ENCODE measurements around the gene ARHGAP42.

ARHGAP42 gene

GRCh38 chr11:100712583-100712982 is 25.5 kb downstream of the ARHGAP42 start:
- TF ChIP-seq, protein P1, sequence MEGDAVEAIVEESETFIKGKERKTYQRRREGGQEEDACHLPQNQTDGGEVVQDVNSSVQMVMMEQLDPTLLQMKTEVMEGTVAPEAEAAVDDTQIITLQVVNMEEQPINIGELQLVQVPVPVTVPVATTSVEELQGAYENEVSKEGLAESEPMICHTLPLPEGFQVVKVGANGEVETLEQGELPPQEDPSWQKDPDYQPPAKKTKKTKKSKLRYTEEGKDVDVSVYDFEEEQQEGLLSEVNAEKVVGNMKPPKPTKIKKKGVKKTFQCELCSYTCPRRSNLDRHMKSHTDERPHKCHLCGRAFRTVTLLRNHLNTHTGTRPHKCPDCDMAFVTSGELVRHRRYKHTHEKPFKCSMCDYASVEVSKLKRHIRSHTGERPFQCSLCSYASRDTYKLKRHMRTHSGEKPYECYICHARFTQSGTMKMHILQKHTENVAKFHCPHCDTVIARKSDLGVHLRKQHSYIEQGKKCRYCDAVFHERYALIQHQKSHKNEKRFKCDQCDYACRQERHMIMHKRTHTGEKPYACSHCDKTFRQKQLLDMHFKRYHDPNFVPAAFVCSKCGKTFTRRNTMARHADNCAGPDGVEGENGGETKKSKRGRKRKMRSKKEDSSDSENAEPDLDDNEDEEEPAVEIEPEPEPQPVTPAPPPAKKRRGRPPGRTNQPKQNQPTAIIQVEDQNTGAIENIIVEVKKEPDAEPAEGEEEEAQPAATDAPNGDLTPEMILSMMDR (IDR thresholded peaks at IDR 0.05; ENCODE audit: low read length): no peak
- TF ChIP-seq EZH2 (IDR thresholded peaks at IDR 0.05; ENCODE audit: borderline replicate concordance, low read length): no peak
- no peaks in the 10 kb centered on the region for H3K27me3 ChIP-seq (ENCODE audit: insufficient read depth, low read length)
- H3K27ac ChIP-seq (ENCODE audit: low read depth, low read length, poor library complexity, severe bottlenecking): no peak overlapping the region
- no peaks in the 10 kb centered on the region for H3K4me1 ChIP-seq (ENCODE audit: insufficient read depth, low read length, severe bottlenecking)
- no peak overlapping the region for H3K9ac ChIP-seq (ENCODE audit: low read length)
- H3K4me2 ChIP-seq (ENCODE audit: low read length): no peak overlapping the region
- no peak overlapping the region for H2AFZ ChIP-seq (ENCODE audit: low read length)
- no peaks in the 10 kb centered on the region for H3K79me2 ChIP-seq (ENCODE audit: insufficient read depth, low read length)
- no peak overlapping the region for H3K4me3 ChIP-seq (ENCODE audit: low read depth, low read length, poor library complexity, severe bottlenecking)
- H3K9me3 ChIP-seq (ENCODE audit: low read length): no peaks in the 10 kb centered on the region
- H4K20me1 ChIP-seq (ENCODE audit: insufficient read depth, low read length): no peaks in the 10 kb centered on the region
- no peaks in the 10 kb centered on the region for H3F3A ChIP-seq (ENCODE audit: insufficient read depth, low read length)
- H3K36me3 ChIP-seq (ENCODE audit: insufficient read depth, low read length): no peaks in the 10 kb centered on the region
- H3K9me2 ChIP-seq (ENCODE audit: low read depth, low read length): no peaks in the 10 kb centered on the region

GRCh38 chr11:100715165-100715761 is 28.2 kb downstream of the ARHGAP42 start:
- H3K9ac ChIP-seq (ENCODE audit: low read length): no peak overlapping the region
- H3K36me3 ChIP-seq (ENCODE audit: insufficient read depth, low read length): no peaks in the 10 kb centered on the region
- H3K4me3 ChIP-seq (ENCODE audit: low read depth, low read length, poor library complexity, severe bottlenecking): no peak overlapping the region
- H3K27me3 ChIP-seq (ENCODE audit: insufficient read depth, low read length): no peaks in the 10 kb centered on the region
- no peaks in the 10 kb centered on the region for H3F3A ChIP-seq (ENCODE audit: insufficient read depth, low read length)
- H3K79me2 ChIP-seq (ENCODE audit: insufficient read depth, low read length): no peaks in the 10 kb centered on the region
- no peaks in the 10 kb centered on the region for H3K9me2 ChIP-seq (ENCODE audit: low read depth, low read length)
- no peak overlapping the region for H2AFZ ChIP-seq (ENCODE audit: low read length)
- TF ChIP-seq, protein P1 (IDR thresholded peaks at IDR 0.05; ENCODE audit: low read length): no peak
- TF ChIP-seq EZH2 (IDR thresholded peaks at IDR 0.05; ENCODE audit: borderline replicate concordance, low read length): no peak
- H3K4me2 ChIP-seq (ENCODE audit: low read length): no peak overlapping the region
- H3K9me3 ChIP-seq (ENCODE audit: low read length): no peaks in the 10 kb centered on the region
- no peaks in the 10 kb centered on the region for H3K4me1 ChIP-seq (ENCODE audit: insufficient read depth, low read length, severe bottlenecking)
- no peaks in the 10 kb centered on the region for H4K20me1 ChIP-seq (ENCODE audit: insufficient read depth, low read length)
- no peak overlapping the region for H3K27ac ChIP-seq (ENCODE audit: low read depth, low read length, poor library complexity, severe bottlenecking)

DNA sequence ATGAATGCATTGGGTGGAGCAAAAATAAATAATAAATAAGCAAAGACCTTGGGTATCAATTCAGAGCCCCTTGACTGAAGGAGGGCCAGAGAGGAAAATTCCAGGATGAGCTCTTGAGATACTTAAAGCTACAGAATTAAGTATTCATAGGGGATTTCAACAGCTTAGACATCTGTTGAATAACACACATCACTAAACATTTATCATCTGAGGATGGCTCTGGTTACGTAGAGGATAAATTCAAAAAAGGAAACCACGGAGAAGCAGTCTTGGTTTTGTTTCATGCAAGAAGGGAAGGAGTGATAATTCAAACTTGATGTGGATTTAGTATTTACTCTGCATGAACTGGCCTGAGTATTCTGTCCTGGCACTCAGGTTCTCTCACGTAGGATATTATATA is 29.8 kb downstream of the ARHGAP42 start:
- Histone ChIP-seq H3K4me2 (ENCODE audit: low read length) (no peak overlapping the region), H3F3A (ENCODE audit: insufficient read depth, low read length) (no peaks in the 10 kb centered on the region), H3K36me3 (ENCODE audit: insufficient read depth, low read length) (no peaks in the 10 kb centered on the region), H3K4me3 (ENCODE audit: low read depth, low read length, poor library complexity, severe bottlenecking) (no peak overlapping the region), H3K27ac (ENCODE audit: low read depth, low read length, poor library complexity, severe bottlenecking) (no peak overlapping the region), H3K9me3 (ENCODE audit: low read length) (no peaks in the 10 kb centered on the region), H3K9me2 (ENCODE audit: low read depth, low read length) (no peaks in the 10 kb centered on the region), H4K20me1 (ENCODE audit: insufficient read depth, low read length) (no peaks in the 10 kb centered on the region), H3K79me2 (ENCODE audit: insufficient read depth, low read length) (no peaks in the 10 kb centered on the region), H3K27me3 (ENCODE audit: insufficient read depth, low read length) (no peaks in the 10 kb centered on the region), H3K4me1 (ENCODE audit: insufficient read depth, low read length, severe bottlenecking) (no peaks in the 10 kb centered on the region), H2AFZ (ENCODE audit: low read length) (no peak overlapping the region), H3K9ac (ENCODE audit: low read length) (no peak overlapping the region)
- TF ChIP-seq EZH2 (IDR thresholded peaks at IDR 0.05; ENCODE audit: borderline replicate concordance, low read length): no peak
- TF ChIP-seq, protein P1 (IDR thresholded peaks at IDR 0.05; ENCODE audit: low read length): no peak

Measured in OCI-LY1 (cell line).